GM04504 (cell line): ENCODE measurements around the gene ETV4.
"Not testable (repeated sequence)": the region's sequence is repeated elsewhere in the genome, so short reads cannot be mapped to it uniquely, and the experiment has no call there.

Experiments
- DNase-seq: peaks from one replicate; pipeline ENCODE4 v3.0.0-alpha.2; 2012; ENCODE audit warnings: low read depth

Gene ETV4

DNA sequence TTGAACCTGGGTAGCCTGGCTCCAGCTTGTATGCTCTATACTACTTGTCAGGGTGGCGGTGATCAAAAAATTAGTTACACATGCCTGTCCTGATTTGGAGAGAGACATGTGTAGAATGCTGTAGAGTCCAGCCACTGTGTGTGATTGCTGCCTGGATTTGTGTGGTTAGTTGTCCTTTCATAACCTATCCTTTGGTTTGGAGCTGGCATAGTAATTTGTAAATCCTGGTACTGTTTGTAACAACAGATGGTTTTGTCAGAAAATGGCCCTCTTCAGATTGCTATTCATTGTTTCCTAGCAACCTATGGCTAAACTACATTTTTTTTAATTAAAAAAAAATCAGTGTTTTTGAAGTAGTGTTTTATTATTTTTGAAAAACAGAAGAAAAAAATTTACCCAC, 30.5 kb downstream of the ETV4 start:
- peak; percentile 6 for DNase-seq

DNA sequence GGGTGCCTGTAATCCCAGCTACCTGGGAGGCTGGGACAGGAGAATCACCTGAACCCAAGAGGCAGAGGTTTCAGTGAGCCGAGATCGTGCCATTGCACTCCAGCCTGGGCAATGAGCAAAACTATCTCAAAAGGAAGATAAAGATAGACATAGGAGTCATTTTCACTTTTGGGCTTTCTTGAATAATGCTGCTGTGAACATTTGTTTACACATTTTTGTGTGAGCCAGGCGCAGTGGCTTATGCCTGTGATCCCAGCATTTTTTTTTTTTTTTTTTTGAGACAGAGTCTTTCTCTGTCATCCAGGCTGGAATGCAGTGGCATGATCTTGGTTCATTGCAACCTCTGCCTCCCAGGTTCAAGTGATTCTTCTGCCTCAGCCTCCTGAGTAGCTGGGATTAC, 34.9 kb downstream of the ETV4 start:
- not testable (repeated sequence) for DNase-seq

GRCh38 chr17:43509440-43509839, 36.7 kb downstream of the ETV4 start:
- not testable (repeated sequence) for DNase-seq

DNA sequence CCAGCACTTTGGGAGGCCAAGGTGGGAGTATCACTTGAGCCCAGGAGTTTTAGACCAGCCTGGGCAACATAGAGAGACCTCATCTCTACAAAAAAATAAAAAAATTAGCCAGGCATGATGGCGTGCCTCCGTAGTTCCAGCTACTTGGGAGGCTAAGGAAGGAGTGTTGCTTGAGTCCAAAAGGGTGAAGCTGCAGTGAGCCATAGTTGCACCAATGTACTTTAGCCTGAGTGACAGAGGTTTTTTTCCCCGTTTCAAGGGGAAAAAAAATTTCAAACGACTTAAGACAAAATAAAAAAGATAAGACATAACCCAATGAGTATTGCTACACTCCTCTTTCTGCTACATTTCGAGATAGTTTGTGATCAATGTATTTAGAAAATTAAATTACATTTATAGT, 55.5 kb downstream of the ETV4 start:
- DNase-seq = no peak

- peak; percentile 97 for DNase-seq
These were observed 62.2 kb downstream of the ETV4 start, which contains the start of gene DHX8 for GRCh38 chr17:43483674-43484551. DHX8 (plus strand) TSS chr17:43483975; CDS start chr17:43484038, 63 bp downstream.

- DNase-seq = no peak
These were observed 63.8 kb downstream of the ETV4 start for GRCh38 chr17:43482103-43483012.

DNA sequence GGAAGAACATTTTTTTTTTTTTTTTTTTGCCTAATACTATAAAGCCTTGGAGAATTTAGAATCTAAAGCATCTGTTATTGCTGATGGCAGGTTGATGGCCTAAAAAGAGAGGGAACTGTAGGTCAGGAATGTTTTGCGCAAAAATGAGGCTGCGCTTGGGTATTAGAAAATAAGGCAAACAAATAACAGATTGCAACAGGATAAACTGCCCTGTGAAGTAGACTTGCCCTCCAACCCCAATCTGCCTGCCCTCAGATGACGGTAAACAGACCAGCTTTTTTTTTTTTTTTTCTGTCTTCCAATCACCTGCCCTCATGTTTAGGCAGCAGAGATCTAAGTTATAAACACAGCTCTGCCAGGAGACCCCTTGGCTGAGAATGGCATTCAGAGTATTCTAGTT, 66.2 kb downstream of the ETV4 start:
- no peak for DNase-seq
